HCT116 (cell line): Measurements from ENCODE around the gene SLC12A7. TPM values are rescaled to one million over a fixed set of nuclear protein-coding genes. Genes with fewer than 3 reads are reported as not detected.

Source experiments
- ATAC-seq: fragments of 200-7000 bp; cut with Tn5 transposase; 2 replicates; pipeline ENCODE4 v1.9.1; 2020; ENCODE audit warnings: mild to moderate bottlenecking, moderate library complexity
- BruUV-seq: library from RNA; stranded (reverse); fragments of 400-500 nt; replicated peaks from 2 replicates; lab custom pipeline; 2021; lab: Mats Ljungman, UMichigan
- CTCF ChIA-PET: fragments of 300-600 bp; sonication (Branson Sonifier 250); formaldehyde crosslinking; loops from one replicate; lab custom pipeline; 2021; ENCODE audit warnings: antibody characterized with exemption; lab: Charles Lee
- POLR2A ChIA-PET: fragments of 300-600, 350-600 bp; sonication (Branson Sonifier 250); formaldehyde crosslinking; loops from one replicate; lab custom pipeline; 2021; ENCODE audit warnings: antibody characterized with exemption; lab: Charles Lee
- RAD21 ChIA-PET, 2 experiments: fragments of 300-600 bp; sonication (Branson Sonifier 250); formaldehyde crosslinking; loops; one replicate each; lab custom pipeline; 2023; ENCODE audit warnings: low total read pairs in 2 of 2; ENCODE audit not compliant: uncharacterized antibody in 2 of 2, unreplicated experiment in 2 of 2, low non-redundant PET in 1 of 2; lab: Charles Lee
- DNase-seq: peaks from one replicate; pipeline ENCODE4 v3.0.0-alpha.2; 2010; ENCODE audit warnings: low read depth, low spot score
- H2AFZ ChIP-seq: fragments of 200-600 bp; shearing (Covaris generic), sonication (generic); 2 replicates; pipeline ENCODE4 v1.6.1; 2017; ENCODE audit warnings: low read depth, mixed run types, mixed read lengths, antibody characterized with exemption, low read length; ENCODE audit not compliant: poor library complexity, severe bottlenecking
- H3K27ac ChIP-seq: 2 replicates; pipeline ENCODE4 v1.5.1; 2012; ENCODE audit warnings: low read depth, low read length
- H3K27me3 ChIP-seq: fragments of 200-600 bp; sonication (generic); 2 replicates; pipeline ENCODE4 v1.6.1; 2016; ENCODE audit warnings: mixed run types, low read length, mixed read lengths; ENCODE audit not compliant: insufficient read depth
- H3K36me3 ChIP-seq, 2 experiments: fragments of 200-500 bp in 1 of 2; fragments of 200-600 bp in 1 of 2; sonication (Bioruptor generic) in 1 of 2; sonication (generic) in 1 of 2; 2 replicates each; pipeline versions ENCODE4 v1.5.1 to v1.6.1; 2014 to 2016; ENCODE audit warnings: low read length in 2 of 2, inconsistent platforms in 1 of 2, mixed read lengths in 1 of 2, mixed run types in 1 of 2; ENCODE audit not compliant: insufficient read depth in 2 of 2, control insufficient read depth in 1 of 2
- H3K4me1 ChIP-seq, 2 experiments: fragments of 200-600 bp in 1 of 2; sonication (generic) in 1 of 2; 2 replicates each; pipeline versions ENCODE4 v1.5.1 to v1.6.1; 2012 to 2017; ENCODE audit warnings: low read length in 2 of 2, inconsistent platforms in 1 of 2, mild to moderate bottlenecking in 1 of 2, mixed read lengths in 1 of 2, mixed run types in 1 of 2, moderate library complexity in 1 of 2; ENCODE audit not compliant: insufficient read depth in 2 of 2, control insufficient read depth in 1 of 2
- H3K4me2 ChIP-seq: fragments of 200-600 bp; sonication (generic); 2 replicates; pipeline ENCODE4 v1.6.1; 2017; ENCODE audit warnings: mixed run types, low read length, mixed read lengths
- H3K4me3 ChIP-seq, 2 experiments: fragments of 200-600 bp in 1 of 2; sonication (generic) in 1 of 2; replicated peaks in 1 of 2; 2 replicates each; pipeline ENCODE4 v1.5.1; 2011 to 2016; ENCODE audit warnings: low read length in 2 of 2, control low read depth in 1 of 2, low read depth in 1 of 2, mild to moderate bottlenecking in 1 of 2, mixed read lengths in 1 of 2, mixed run types in 1 of 2
- H3K79me2 ChIP-seq: fragments of 200-600 bp; sonication (generic); 2 replicates; pipeline ENCODE4 v1.6.1; 2017; ENCODE audit warnings: mild to moderate bottlenecking, mixed run types, low read length, moderate library complexity, mixed read lengths; ENCODE audit not compliant: insufficient read depth
- H3K9ac ChIP-seq: fragments of 200-600 bp; sonication (generic); 2 replicates; pipeline ENCODE4 v1.6.1; 2016; ENCODE audit warnings: low read length, mixed read lengths
- H3K9me2 ChIP-seq: fragments of 200-600 bp; sonication (generic), shearing (Covaris generic); 2 replicates; pipeline ENCODE4 v1.6.1; 2017; ENCODE audit warnings: mixed run types, mild to moderate bottlenecking, moderate library complexity; ENCODE audit not compliant: insufficient read depth
- H3K9me3 ChIP-seq, 2 experiments: fragments of 200-500 bp in 1 of 2; fragments of 200-600 bp in 1 of 2; sonication (Bioruptor generic) in 1 of 2; sonication (generic) in 1 of 2; 2 replicates each; pipeline ENCODE4 v1.6.1; 2014 to 2017; ENCODE audit warnings: low read length in 2 of 2, mixed read lengths in 2 of 2, inconsistent platforms in 1 of 2, low read depth in 1 of 2, mild to moderate bottlenecking in 1 of 2, mixed run types in 1 of 2, moderate library complexity in 1 of 2; ENCODE audit not compliant: control insufficient read depth in 1 of 2, insufficient read depth in 1 of 2
- H4K20me1 ChIP-seq: fragments of 200-600 bp; sonication (generic), shearing (Covaris generic); 2 replicates; pipeline ENCODE4 v1.6.1; 2017; ENCODE audit warnings: mixed run types, mild to moderate bottlenecking, moderate library complexity; ENCODE audit not compliant: insufficient read depth
- ATF3 ChIP-seq: IDR thresholded peaks from 2 replicates; pipeline ENCODE4 v1.6.1; 2012
- CEBPB ChIP-seq: IDR thresholded peaks from 2 replicates; pipeline ENCODE4 v1.6.1; 2012; ENCODE audit warnings: low read depth
- EZH2 ChIP-seq: fragments of 200-600 bp; sonication (generic); IDR thresholded peaks from 2 replicates; pipeline ENCODE4 v1.6.1; 2017; ENCODE audit warnings: antibody characterized with exemption, mixed run types
- JUND ChIP-seq: IDR thresholded peaks from 2 replicates; pipeline ENCODE4 v1.6.1; 2012
- MAX ChIP-seq: IDR thresholded peaks from 2 replicates; pipeline ENCODE4 v1.6.1; 2012
- POLR2AphosphoS5 ChIP-seq: IDR thresholded peaks from 2 replicates; pipeline ENCODE4 v1.6.1; 2011; ENCODE audit warnings: mild to moderate bottlenecking, low read depth, low read length, moderate library complexity
- REST ChIP-seq: IDR thresholded peaks from 2 replicates; pipeline ENCODE4 v1.6.1; 2012; ENCODE audit warnings: low read depth
- SP1 ChIP-seq: IDR thresholded peaks from 2 replicates; pipeline ENCODE4 v1.6.1; 2012; ENCODE audit warnings: low read depth
- SRF ChIP-seq: IDR thresholded peaks from 2 replicates; pipeline ENCODE4 v1.6.1; 2012; ENCODE audit warnings: low read depth
- TCF7L2 ChIP-seq: IDR thresholded peaks from 2 replicates; pipeline ENCODE4 v1.7.0; 2011; ENCODE audit warnings: borderline replicate concordance, inconsistent platforms; ENCODE audit not compliant: insufficient read depth, insufficient read length; ENCODE audit errors: extremely low read depth
- YY1 ChIP-seq: IDR thresholded peaks from 2 replicates; pipeline ENCODE4 v1.6.1; 2011; ENCODE audit warnings: low read length, low read depth, moderate library complexity, mild to moderate bottlenecking; ENCODE audit not compliant: insufficient replicate concordance; ENCODE audit errors: extremely low read depth
- ZBTB33 ChIP-seq: IDR thresholded peaks from 2 replicates; pipeline ENCODE4 v1.6.1; 2011; ENCODE audit warnings: mild to moderate bottlenecking, low read length, moderate library complexity; ENCODE audit not compliant: insufficient replicate concordance; ENCODE audit errors: extremely low read depth
- ZNF274 ChIP-seq: fragments of 200-500 bp; sonication (Bioruptor generic); IDR thresholded peaks from 2 replicates; pipeline ENCODE4 v1.6.1; 2014; ENCODE audit warnings: mild to moderate bottlenecking, low read depth, low read length, inconsistent platforms
- intact Hi-C: fragments of 100-400 bp; cut with micrococcal nuclease; formaldehyde crosslinking; loops from 2 replicates; pipeline ENCODE4 v1.10.0; 2022
- total RNA-seq: library from RNA; stranded (reverse); gene quantifications from one replicate; pipeline ENCODE4 v1.2.1, GENCODE V29; 2021; ENCODE audit not compliant: unreplicated experiment

Gene SLC12A7
- total RNA-seq, 1 experiment from 2014 or later: 29.6 TPM

- H3K27ac ChIP-seq: no peak overlapping the region
- intact Hi-C loops: no loop called here
- ATAC-seq (no peak), DNase-seq (no peak)
- H4K20me1 ChIP-seq: no peaks in the 10 kb centered on the region
- H2AFZ ChIP-seq: no peak overlapping the region
- no peak for TF ChIP-seq ATF3
- no peak for TF ChIP-seq SP1
- no peak for TF ChIP-seq JUND
- CTCF ChIA-PET: no interaction called here
- no peak overlapping the region for H3K9ac ChIP-seq
- RAD21 ChIA-PET: no interaction called here
- H3K9me2 ChIP-seq: no peaks in the 10 kb centered on the region
- H3K79me2 ChIP-seq: no peaks in the 10 kb centered on the region
- no TSS peak for BruUV-seq
- H3K9me3 ChIP-seq: no peaks in the 10 kb centered on the region
- no peaks in the 10 kb centered on the region for H3K36me3 ChIP-seq
- no peak overlapping the region for H3K4me3 ChIP-seq
- no peaks in the 10 kb centered on the region for H3K27me3 ChIP-seq
- H3K4me1 ChIP-seq: no peaks in the 10 kb centered on the region
- POLR2A ChIA-PET: no interaction called here
- H3K4me2 ChIP-seq: no peak overlapping the region
Observed at GRCh38 chr5:1037671-1038416, 74.0 kb downstream of the SLC12A7 start.

GRCh38 chr5:1037123-1037670, 74.7 kb downstream of the SLC12A7 start:
- Histone ChIP-seq H3K9me3 (no peaks in the 10 kb centered on the region), H3K9me2 (no peaks in the 10 kb centered on the region), H2AFZ (no peak overlapping the region), H4K20me1 (no peaks in the 10 kb centered on the region), H3K9ac (no peak overlapping the region), H3K4me2 (no peak overlapping the region), H3K79me2 (no peaks in the 10 kb centered on the region), H3K4me1 (no peaks in the 10 kb centered on the region), H3K36me3 (no peaks in the 10 kb centered on the region), H3K27me3 (no peaks in the 10 kb centered on the region), H3K27ac (no peak overlapping the region), H3K4me3 (no peak overlapping the region)
- DNase-seq (no peak), ATAC-seq (peak; percentile 26; the same call in 1 of the 2 replicates)
- ChIA-PET CTCF (no interaction called here), POLR2A (no interaction called here), RAD21 (no interaction called here)
- intact Hi-C loops: no loop called here
- BruUV-seq: no TSS peak
- no peak for TF ChIP-seq TCF7L2
- no peak for TF ChIP-seq ZBTB33
- no peak for TF ChIP-seq POLR2AphosphoS5
- no peak for TF ChIP-seq EZH2
- no peak for TF ChIP-seq SRF
- no peak for TF ChIP-seq CEBPB
- no peak for TF ChIP-seq YY1
- TF ChIP-seq MAX: no peak
- no peak for TF ChIP-seq JUND
- TF ChIP-seq REST: no peak
- no peak for TF ChIP-seq ZNF274
